Activated T-cell treated with anti-CD3 and anti-CD28 coated beads for 4 hours (primary cell): ENCODE measurements around the gene KIF26B.
"Not testable (repeated sequence)": the region's sequence is repeated elsewhere in the genome, so short reads cannot be mapped to it uniquely, and the experiment has no call there.

Experiments
- DNase-seq: peaks from one replicate; pipeline ENCODE4 v3.0.0-alpha.2; 2020

The KIF26B gene

GRCh38 chr1:245154429-245155271 is at the start of gene KIF26B:
Gene KIF26B (plus strand): TSS chr1:245154985. CDS start chr1:245155425, 440 bp downstream.
- DNase-seq = no peak

GRCh38 chr1:245105042-245105441 is 49.7 kb upstream of the KIF26B start:
- DNase-seq = no peak

- DNase-seq = no peak
Observed at GRCh38 chr1:245105815-245106410, 48.9 kb upstream of the KIF26B start.

DNA sequence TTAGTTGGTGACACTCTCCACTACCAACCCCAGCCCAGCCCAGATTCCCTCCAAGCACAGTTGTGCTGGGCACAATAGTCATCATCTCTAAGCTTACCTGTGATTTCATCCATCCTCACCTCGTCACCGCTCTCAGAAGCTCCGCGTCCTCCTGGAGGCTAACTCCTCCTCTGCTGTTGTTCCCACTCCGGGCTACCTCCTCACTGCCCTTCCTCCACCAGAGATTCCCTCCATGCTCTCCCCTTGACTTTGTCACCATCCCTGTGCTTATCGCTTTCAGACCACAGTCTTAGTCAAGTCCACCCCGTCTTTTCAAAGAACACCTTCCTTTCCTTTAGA is 47.0 kb upstream of the KIF26B start:
- no peak for DNase-seq

DNA sequence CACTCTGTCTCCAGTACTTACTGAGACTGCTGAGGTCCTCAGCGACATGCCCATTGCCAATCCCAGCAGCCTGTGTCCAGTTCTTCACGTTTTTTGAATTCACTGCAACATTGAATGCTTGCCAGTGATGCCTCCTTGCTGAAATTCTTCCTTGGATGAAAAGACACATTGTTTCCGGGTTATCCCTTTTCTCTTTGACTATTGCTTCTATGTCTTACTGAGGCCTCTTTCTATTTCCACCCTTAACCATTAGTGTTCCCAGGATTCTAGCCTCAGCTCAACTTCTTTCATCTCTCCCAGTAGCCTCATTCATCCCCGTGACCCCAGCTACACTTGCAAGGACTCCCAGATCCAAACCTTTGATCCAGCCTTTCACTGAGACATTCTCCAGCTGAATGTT is 46.5 kb upstream of the KIF26B start:
- DNase-seq = no peak

- DNase-seq = no peak
Observed at GRCh38 chr1:245108909-245109308, 45.9 kb upstream of the KIF26B start.

DNA sequence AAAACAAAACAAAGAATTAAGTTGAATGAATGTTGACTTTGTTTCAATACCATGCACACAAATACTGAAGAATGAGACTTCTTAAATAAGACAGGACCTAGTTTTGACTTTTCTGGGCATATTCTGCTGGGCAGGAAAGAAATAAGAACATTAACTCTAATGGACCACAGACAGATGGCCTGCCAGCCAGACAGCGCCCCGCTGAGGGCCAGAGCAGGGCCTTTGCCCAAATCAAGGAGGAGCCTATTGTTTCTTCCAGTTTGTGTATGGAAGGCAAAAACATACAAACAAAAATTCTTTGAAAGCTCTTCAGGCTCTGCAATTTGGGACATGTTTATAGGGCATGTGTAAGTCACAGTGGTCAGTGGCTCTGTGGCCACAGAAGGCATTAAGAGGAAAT is 44.4 kb upstream of the KIF26B start:
- no peak for DNase-seq

- DNase-seq = no peak
Observed at GRCh38 chr1:245111073-245111472, 43.7 kb upstream of the KIF26B start.

GRCh38 chr1:245113649-245114048 is 41.1 kb upstream of the KIF26B start:
- no peak for DNase-seq

- no peak for DNase-seq
Observed at GRCh38 chr1:245116131-245116530, 38.7 kb upstream of the KIF26B start.

GRCh38 chr1:245116751-245117150 is 38.0 kb upstream of the KIF26B start:
- DNase-seq = no peak

DNA sequence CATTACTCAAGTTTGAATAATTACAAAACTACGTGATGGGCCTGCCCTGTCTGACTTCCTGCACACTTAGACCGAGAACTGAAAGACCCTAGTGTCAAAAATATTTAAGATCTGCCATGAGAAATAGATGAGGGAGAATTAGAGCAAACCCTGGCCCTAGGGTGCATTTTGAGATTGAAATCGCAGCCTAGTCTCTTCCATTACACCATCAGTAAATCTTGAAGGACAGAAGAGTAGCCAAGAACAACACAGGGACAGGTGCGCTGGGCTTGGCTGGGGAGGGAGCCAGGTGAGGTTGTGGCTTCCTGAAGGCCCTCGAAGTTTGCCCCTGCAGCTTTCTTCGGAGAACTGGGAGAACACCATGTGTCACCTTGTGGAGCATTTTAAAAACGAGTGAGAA is 36.7 kb upstream of the KIF26B start:
- DNase-seq = no peak

GRCh38 chr1:245118806-245119205 is 36.0 kb upstream of the KIF26B start:
- no peak for DNase-seq

DNA sequence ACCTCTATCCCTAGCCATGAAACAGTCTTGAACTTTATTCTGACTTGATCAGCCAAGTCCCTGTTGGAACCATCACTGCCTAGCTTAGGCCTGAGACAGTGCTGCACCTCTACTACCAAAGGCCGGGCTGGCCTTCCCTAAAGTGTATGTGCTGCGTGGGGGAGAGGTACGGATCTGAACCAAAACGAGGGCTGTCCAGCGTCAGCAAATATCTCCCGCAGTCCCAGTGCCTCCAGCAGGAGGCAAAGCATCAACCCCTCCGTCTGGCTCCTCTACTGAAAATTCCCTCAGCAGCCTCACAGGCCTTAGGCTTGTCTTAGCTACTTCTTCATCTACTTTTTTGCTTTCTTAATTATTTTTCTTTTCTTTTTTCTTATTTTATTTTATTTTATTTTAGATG is 33.3 kb upstream of the KIF26B start:
- DNase-seq = no peak

GRCh38 chr1:245124241-245124640 is 30.5 kb upstream of the KIF26B start:
- DNase-seq = no peak

GRCh38 chr1:245124644-245125043 is 30.1 kb upstream of the KIF26B start:
- no peak for DNase-seq

DNA sequence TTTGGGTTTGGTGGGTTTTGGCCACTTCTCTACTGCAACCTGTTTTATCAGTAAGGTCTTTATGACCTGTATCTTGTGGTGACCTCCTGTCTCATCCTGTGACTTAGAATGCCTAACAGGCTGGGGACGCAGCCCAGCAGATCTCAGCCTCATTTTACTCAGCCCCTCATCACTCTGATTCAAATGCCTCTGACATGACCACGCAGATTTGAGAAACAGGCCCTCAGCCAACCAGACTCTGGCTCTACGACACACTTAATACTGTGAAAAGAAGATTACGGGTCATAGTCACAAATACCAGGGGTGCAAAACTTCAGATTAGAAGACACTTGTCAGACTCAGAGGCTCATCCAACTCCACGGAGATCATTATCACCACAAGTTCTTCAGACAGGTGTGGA is 28.3 kb upstream of the KIF26B start:
- no peak for DNase-seq

DNA sequence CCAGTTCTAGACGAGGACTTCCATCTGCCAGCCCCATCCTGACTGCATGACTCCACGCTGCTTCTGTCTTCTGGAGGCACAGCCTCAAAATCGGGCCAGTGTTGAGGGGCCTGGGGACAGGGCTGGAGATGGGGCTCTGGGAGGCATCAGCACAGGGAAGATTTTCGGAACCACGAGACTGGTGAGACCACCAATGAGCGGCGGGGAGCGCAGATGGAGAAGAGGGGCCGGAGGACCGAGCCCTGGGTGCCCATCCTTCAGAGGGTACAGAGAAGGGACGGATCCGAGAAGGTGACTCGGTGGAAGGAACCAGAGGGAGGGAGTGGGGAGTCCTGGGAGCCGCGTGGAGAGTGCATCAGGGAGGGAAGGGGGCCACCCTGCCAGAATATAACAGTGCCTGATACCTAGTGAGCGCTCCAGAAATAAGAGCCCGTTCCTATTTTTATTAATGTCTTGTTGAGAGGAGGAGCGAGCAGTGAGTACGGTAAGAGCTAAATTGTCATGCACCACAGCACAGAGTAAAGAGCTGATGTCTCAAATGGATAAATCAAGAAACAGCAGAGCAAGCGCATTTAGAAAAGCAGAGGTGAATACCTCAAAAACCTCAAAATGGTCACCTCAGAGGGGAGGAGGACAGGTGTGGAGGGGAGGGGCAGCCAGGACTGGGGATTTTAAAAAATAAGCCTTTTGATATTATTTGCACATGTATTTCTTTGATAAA is 26.2 kb upstream of the KIF26B start:
- no peak for DNase-seq

DNA sequence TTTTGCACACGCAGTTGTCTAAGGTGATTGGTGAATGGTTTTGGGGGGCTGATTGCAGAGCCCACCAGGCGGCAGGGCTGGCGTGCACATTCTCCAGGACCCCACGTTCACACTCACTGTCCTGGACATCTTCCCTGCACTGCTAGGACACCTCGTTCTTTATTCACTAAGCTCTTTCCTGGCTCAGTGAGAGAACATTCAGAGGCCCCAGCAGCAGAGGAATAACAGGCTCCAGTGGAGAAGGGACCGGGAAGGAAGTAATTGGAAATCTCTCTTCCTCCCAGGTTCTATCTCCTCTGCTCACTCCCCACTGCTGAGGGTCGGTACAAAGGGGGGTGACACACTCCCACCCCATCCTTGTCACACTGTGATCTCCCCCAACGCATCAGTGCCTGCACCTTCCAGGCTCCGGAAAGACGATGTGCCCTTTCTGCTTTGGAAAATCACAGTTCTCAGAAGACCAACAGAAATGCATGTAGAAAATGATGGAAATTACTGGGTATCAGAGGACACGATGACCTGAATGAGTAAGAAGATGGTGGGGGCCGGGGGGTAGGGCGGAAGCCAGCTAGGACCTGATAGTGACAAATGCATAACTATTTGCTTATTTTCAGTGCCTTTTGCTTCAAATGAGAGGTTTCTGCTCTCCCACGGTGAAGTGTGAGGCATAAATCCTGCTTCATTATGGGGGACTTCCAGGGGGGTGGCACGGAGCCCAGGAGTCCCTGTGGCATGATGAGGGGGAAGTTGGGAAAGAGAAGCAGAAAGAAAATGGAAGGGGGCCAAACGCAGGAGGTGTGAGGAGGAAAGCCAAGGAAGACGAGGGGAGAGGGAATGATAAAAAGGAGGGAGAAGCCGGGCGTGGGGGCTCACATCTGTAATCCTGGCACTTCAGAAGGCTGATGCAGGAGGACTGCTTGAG is 25.2 kb upstream of the KIF26B start:
- DNase-seq = no peak

GRCh38 chr1:245130281-245131025 is 24.3 kb upstream of the KIF26B start:
- not testable (repeated sequence) for DNase-seq

GRCh38 chr1:245131026-245131393 is 23.8 kb upstream of the KIF26B start:
- no peak for DNase-seq

GRCh38 chr1:245132771-245133170 is 22.0 kb upstream of the KIF26B start:
- no peak for DNase-seq
